ENCODE data around the gene HDAC4. TPM values are rescaled to one million over a fixed set of nuclear protein-coding genes. Genes with fewer than 3 reads are reported as not detected.

HDAC4 gene
- total and polyA plus RNA-seq, 2 experiments from 2014 or later: 9.3 to 10.8 TPM

DNA sequence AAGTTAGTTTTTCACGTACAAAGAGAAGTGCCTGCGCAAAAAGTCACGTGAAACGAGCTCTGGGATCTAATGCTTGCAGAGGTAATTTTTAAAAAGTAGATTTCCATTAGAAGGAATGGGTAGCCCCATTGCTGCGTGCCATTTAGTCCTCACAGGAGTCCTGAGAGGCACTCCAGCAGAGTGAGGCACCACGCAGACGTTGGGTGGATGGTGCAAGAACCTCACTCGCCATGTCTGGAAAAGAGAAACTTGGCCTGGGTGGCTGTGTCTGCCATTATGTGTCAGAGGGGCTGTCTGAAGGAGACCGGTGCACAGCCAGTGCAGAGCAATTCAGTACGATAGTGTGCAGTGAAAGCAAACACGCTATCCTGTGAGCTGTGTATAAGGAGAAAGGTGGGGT, 1.8 kb upstream of the HDAC4 start:
- WGBS (ENCODE audit: low lambda C conversion rate, missing lambda C conversion rate): 97% methylated on average over 11 of the region's 11 CpGs
- no peaks in the 10 kb centered on the region for H3K36me3 ChIP-seq (replicated peaks; ENCODE audit: insufficient read depth, low read depth)
- H4K20me1 ChIP-seq (ENCODE audit: insufficient read depth, poor library complexity, severe bottlenecking): peaks cover 11% of the 10 kb centered on the region
- TF ChIP-seq EZH2phosphoT487 (IDR thresholded peaks at IDR 0.05; ENCODE audit: low read depth, severe bottlenecking, unreplicated experiment) (no peak), EZH2 (IDR thresholded peaks at IDR 0.05; ENCODE audit: borderline replicate concordance) (no peak)
- TF ChIP-seq, protein P1, sequence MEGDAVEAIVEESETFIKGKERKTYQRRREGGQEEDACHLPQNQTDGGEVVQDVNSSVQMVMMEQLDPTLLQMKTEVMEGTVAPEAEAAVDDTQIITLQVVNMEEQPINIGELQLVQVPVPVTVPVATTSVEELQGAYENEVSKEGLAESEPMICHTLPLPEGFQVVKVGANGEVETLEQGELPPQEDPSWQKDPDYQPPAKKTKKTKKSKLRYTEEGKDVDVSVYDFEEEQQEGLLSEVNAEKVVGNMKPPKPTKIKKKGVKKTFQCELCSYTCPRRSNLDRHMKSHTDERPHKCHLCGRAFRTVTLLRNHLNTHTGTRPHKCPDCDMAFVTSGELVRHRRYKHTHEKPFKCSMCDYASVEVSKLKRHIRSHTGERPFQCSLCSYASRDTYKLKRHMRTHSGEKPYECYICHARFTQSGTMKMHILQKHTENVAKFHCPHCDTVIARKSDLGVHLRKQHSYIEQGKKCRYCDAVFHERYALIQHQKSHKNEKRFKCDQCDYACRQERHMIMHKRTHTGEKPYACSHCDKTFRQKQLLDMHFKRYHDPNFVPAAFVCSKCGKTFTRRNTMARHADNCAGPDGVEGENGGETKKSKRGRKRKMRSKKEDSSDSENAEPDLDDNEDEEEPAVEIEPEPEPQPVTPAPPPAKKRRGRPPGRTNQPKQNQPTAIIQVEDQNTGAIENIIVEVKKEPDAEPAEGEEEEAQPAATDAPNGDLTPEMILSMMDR (IDR thresholded peaks at IDR 0.05; ENCODE audit: poor library complexity): no peak
- DNase-seq (ENCODE audit: low spot score): no peak
- H3K27ac ChIP-seq: no peak overlapping the region
- H3K9me3 ChIP-seq (ENCODE audit: low read depth): no peaks in the 10 kb centered on the region
- peaks cover 13% of the 10 kb centered on the region for H3K4me1 ChIP-seq (ENCODE audit: insufficient read depth)
- H3K79me2 ChIP-seq: peaks cover 21% of the 10 kb centered on the region
- no peak overlapping the region for H2AFZ ChIP-seq
- no peaks in the 10 kb centered on the region for H3K27me3 ChIP-seq
- no peak overlapping the region for H3K4me2 ChIP-seq
- H3K9me2 ChIP-seq (replicated peaks; ENCODE audit: insufficient read depth): no peaks in the 10 kb centered on the region
- no peak overlapping the region for H3K4me3 ChIP-seq

DNA sequence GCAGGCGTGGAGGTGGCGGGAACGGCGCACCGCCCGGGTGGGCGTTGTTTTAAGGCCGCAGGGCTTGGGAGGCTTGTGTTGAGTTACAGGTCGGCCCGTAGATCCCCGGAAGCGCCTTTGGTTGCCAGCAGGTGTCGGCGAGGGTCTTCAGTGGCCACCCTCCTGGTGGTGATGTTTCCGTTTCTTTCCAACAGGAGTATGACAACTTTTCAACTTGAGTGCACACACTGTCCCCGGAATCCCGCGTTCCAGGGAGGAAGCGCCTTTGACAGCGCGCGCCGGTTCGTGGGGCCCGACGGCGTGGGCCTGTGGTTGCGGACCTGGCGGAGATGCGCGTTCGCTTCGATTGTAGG, 1.0 kb upstream of the HDAC4 start:
- Histone ChIP-seq H3K4me1 (ENCODE audit: insufficient read depth) (peaks cover 13% of the 10 kb centered on the region), H3K9me2 (replicated peaks; ENCODE audit: insufficient read depth) (no peaks in the 10 kb centered on the region), H3K4me2 (peak overlapping the region; percentile 85), H3K36me3 (replicated peaks; ENCODE audit: insufficient read depth, low read depth) (no peaks in the 10 kb centered on the region), H4K20me1 (ENCODE audit: insufficient read depth, poor library complexity, severe bottlenecking) (peaks cover 11% of the 10 kb centered on the region), H3K4me3 (peak overlapping the region; percentile 38), H3K27ac (peak overlapping the region; percentile 98), H3K9me3 (ENCODE audit: low read depth) (no peaks in the 10 kb centered on the region), H3K79me2 (peaks cover 29% of the 10 kb centered on the region), H2AFZ (peak overlapping the region; percentile 78), H3K27me3 (no peaks in the 10 kb centered on the region)
- WGBS (ENCODE audit: low lambda C conversion rate, missing lambda C conversion rate): 6% methylated on average over 27 of the region's 33 CpGs
- TF ChIP-seq EZH2phosphoT487 (IDR thresholded peaks at IDR 0.05; ENCODE audit: low read depth, severe bottlenecking, unreplicated experiment): no peak
- TF ChIP-seq EZH2 (IDR thresholded peaks at IDR 0.05; ENCODE audit: borderline replicate concordance): no peak
- TF ChIP-seq, protein P1 (IDR thresholded peaks at IDR 0.05; ENCODE audit: poor library complexity): peak; percentile 12
- no peak for DNase-seq (ENCODE audit: low spot score)

DNA sequence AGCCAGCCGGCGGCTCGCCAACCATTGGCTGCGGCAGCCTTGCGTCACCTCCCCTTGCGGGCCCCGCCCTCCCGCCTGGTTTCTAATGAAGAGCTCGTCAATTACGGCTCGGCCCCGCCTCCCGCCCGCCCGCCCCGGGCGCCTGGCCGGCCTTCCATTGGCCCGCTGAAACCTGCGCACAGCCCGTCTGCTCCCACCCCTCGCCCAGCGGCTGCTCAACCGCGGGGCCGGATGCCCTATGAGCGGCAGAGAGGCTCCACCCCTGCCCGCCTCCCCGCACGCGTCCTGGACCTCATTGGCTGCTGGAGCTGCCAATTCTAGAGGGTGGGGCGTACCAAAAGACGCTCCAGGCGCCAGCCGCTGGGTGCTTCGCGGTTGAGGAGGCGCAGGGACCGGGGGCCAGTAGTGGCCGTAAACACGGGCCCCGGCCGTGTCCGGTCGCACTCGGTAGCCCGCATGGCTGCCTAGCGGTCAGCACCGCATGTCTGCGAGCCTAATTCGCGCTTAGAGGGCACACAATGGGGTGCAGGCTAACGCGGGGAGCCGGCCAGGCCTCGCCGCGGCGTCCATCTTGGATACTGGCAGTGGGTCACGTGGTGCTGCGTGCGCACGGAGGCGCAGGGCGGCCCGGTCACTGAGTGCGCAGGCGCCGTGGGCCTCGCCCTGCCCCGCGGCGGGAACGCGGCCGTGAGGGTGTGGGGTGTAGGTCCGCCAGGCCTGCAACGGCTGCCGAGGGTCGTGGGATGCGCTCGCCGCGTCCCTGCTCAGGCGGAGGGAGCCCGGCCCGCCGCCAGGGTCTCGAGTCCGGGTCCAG, 454 bp upstream of the HDAC4 start:
- H3K27ac ChIP-seq: peak overlapping the region; percentile 98
- TF ChIP-seq EZH2phosphoT487 (IDR thresholded peaks at IDR 0.05; ENCODE audit: low read depth, severe bottlenecking, unreplicated experiment): no peak
- TF ChIP-seq, protein P1 (IDR thresholded peaks at IDR 0.05; ENCODE audit: poor library complexity): no peak
- TF ChIP-seq EZH2 (IDR thresholded peaks at IDR 0.05; ENCODE audit: borderline replicate concordance): no peak
- H3K4me1 ChIP-seq (ENCODE audit: insufficient read depth): peaks cover 13% of the 10 kb centered on the region
- H2AFZ ChIP-seq: peak overlapping the region; percentile 78
- H3K4me2 ChIP-seq: peak overlapping the region; percentile 85
- no peaks in the 10 kb centered on the region for H3K27me3 ChIP-seq
- peak; percentile 99 for DNase-seq (ENCODE audit: low spot score)
- peak overlapping the region; percentile 47 for H3K4me3 ChIP-seq
- WGBS (ENCODE audit: low lambda C conversion rate, missing lambda C conversion rate): 1% methylated on average over 75 of the region's 90 CpGs
- H3K79me2 ChIP-seq: peaks cover 35% of the 10 kb centered on the region
- peaks cover 11% of the 10 kb centered on the region for H4K20me1 ChIP-seq (ENCODE audit: insufficient read depth, poor library complexity, severe bottlenecking)
- no peaks in the 10 kb centered on the region for H3K9me3 ChIP-seq (ENCODE audit: low read depth)
- H3K9me2 ChIP-seq (replicated peaks; ENCODE audit: insufficient read depth): no peaks in the 10 kb centered on the region
- no peaks in the 10 kb centered on the region for H3K36me3 ChIP-seq (replicated peaks; ENCODE audit: insufficient read depth, low read depth)
